ENCODE results near the gene SLC37A1.
"Not testable (repeated sequence)": the region's sequence is repeated elsewhere in the genome, so short reads cannot be mapped to it uniquely, and the experiment has no call there.

Gene SLC37A1

DNA sequence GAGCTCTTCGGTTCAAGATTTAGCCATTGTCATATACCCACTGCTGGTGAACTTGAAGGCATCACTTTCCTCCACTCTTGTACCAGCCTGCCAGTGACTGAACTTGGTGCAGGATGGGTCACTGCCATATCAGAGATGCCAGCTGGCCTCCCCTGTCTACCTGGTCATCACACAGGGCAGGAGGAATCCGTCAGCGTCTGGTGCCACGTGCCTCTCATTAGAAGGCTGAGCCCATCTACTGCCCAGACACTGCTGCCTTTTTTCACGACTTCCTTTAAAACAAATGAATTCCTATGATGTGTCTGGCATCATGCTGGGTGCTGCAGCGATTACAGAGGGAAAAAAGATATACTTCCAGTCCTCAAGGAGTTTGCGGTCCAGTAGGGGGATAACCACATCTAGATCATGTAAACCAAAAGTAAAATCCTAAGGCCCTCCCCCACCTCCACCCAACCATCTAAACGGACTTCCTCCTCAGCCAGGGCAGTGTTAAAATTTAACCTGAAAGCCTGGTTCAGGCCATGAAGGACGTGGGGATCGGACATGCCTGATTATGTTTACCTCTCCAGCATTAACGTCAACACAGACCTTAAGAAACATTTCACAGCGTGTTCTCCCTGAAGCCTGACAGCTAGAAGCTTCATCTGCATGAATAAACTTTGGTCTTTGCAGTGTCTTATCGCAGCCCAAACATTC lies 110.6 kb downstream of the SLC37A1 start:
- no peak for DNase-seq

DNA sequence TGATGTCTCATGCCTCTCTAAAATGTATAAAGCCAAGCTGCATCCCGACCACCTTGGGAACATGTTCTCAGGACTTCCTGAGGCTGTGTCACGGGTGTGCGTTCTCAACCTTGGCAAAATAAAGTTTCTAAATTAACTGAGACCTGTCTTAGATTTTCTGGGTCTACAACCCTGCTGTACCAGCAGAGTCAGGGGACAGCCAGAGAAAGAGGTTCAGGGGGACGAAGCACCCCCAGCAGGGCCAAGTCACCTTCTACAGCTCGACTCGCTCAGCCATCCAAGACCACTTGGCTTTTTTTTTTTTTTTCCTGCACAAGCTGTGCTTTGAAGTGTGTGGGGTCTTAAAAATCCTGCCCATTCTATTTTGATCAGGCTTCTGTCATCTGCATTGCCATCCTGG lies 111.3 kb downstream of the SLC37A1 start:
- no peak for DNase-seq

DNA sequence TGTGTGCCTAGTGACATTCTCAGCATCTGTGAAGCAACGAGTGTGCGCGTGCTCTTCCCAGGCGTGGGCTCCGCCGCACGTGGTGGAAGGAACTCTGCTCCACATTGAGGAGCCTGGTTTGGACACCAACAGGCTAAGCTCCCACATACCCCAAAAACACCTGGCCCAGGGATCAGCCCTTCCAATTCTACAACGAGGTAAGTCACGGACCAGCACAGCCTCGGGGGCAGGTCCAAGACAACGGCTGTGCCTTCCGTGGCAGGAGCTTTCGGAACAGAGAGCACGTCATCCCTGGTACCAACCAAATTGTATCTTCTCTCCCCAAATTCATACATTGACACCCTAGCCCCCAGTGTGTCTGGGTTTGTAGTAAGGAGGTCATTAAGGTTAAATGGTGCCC lies 112.5 kb downstream of the SLC37A1 start:
- no peak for DNase-seq

DNA sequence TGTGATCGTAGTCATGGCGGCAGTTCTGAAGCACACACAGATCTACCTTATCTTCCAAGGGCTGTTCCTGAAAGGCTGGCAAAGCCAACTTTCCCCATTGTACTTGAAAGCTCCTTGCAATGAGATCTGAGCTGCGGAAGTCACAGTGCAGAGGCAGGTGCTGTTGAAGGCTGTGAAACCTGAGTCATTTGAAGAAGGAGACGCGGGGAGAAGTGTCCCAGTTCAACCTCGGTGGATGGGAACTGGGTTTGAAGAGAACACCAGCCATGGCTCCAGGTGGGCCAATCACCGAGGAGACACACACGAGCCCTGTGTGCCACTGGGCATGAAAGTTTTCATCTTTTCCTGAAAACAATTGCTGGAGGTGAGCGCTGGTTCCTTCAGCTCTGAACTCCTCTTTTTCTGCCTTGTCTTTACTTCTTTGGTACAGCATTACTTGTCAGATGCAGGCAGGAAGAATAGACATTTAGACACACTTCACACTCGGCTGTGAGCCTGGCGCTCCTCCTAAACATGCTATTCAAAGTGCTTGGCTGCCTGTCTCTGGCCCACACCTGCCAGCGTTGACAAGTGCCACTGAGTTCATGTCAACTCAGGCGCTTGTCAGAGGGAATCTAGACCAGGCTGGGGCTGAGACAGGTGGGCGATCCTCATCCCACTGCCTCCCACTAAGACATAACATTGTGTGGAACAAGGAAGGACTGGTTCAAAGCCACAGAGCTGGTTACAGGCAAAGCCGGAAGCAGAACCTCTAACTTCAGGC lies 114.1 kb downstream of the SLC37A1 start:
- no peak for DNase-seq

DNA sequence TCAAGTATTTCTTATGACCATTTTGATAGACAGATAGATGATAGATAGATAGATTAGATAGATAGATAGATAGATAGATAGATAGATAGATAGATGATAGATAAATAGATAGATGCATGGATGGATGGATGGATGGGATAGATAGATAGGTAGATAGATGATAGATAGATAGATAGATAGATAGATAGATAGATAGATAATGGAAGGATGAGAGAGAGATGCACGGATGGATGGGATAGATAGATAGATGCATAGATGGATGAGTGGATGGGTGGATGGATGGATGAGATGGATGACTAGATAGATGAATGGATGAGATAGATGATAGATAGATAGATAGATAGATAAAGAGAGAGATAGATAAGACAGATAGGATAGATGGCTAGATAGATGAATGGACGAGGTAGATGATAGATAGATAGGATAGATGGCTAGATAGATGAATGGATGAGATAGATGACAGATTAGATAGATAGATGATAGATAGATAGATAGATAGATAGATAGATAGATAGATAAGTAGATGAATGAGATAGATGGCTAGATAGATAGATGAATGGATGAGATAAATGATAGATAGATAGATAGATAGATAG lies 114.9 kb downstream of the SLC37A1 start:
- DNase-seq: not testable (repeated sequence)

DNA sequence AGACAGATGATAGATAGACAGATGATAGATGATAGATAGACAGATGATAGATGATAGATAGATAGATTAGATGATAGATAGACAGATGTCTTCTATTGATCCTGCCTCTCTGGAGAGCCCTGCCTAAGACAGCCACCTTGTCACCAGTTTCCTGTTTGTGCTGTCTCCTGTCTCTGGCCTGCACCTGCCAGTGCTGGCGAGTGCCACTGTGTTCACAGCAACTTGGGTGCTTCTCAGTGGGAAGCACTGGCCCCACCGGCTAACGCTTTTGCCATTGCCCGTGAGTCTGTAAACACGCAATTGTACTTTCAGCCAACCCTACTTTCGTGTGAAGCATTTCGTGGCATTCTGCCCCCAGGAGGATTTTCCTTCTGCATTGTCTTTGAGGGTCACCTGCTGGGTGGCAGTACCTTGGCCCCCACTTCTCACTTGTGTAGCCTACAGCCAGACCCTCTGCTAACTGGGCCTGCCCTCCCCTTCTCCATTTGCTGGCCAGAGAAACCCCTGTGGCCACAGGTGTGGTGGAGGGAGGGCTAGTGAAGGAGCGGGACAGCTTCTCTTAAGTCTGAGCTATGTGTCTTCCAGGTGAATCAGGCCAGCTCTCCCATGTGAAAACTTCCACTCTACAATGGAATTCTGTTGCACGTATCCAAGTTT lies 116.4 kb downstream of the SLC37A1 start:
- DNase-seq: no peak

DNA sequence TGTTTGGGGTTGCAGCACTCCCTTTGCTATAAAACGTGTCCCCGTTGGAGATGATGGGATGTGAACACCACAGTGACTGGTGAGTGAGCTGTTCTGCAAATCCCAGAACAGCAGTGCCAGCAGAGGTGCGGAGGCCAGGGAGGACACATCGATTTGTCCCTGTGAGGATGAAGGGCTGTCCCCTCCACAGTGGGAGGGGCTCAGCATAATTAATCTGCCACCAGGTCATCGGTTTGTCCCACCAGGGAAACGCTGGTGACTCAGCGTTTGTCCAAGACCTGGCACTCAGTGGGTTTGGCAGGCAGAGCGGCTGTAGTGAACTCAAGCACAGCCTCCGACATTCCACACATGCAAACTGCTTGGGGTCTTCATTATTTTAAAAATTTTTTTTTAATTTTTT lies 117.0 kb downstream of the SLC37A1 start:
- DNase-seq: no peak
